C4-2B (cell line): ENCODE data around the gene NR1H4.

ENCODE experiments used
- ZFX ChIP-seq: fragments of 450-650 bp; IDR thresholded peaks from 2 replicates; pipeline ENCODE4 v1.6.1; 2017
- TF ChIP-seq, protein P1 (sequence below): fragments of 450-650 bp; conservative IDR thresholded peaks from 2 replicates; pipeline ENCODE4 v1.5.1; 2017; ENCODE audit warnings: mild to moderate bottlenecking

DNA sequence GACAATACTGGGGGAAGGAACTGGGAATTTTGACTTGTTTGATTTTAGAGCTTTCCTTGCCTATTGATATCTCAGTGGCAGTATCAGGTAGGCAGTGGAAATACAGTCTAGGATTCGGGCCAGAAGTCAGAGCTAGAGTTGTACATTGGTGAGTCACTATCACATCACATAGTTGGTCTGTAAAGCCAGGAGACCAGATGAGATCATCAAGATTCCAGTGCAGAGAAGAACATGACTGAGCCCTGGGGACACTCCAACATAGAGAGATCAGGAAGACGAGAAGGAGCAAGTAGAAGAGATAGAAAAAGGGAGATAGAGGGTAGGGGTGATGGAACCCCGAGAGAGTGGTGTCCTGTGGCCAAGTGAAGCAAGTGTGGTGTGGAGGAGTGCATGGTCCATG lies 46.6 kb upstream of the NR1H4 start:
- TF ChIP-seq, protein P1, sequence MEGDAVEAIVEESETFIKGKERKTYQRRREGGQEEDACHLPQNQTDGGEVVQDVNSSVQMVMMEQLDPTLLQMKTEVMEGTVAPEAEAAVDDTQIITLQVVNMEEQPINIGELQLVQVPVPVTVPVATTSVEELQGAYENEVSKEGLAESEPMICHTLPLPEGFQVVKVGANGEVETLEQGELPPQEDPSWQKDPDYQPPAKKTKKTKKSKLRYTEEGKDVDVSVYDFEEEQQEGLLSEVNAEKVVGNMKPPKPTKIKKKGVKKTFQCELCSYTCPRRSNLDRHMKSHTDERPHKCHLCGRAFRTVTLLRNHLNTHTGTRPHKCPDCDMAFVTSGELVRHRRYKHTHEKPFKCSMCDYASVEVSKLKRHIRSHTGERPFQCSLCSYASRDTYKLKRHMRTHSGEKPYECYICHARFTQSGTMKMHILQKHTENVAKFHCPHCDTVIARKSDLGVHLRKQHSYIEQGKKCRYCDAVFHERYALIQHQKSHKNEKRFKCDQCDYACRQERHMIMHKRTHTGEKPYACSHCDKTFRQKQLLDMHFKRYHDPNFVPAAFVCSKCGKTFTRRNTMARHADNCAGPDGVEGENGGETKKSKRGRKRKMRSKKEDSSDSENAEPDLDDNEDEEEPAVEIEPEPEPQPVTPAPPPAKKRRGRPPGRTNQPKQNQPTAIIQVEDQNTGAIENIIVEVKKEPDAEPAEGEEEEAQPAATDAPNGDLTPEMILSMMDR = no peak
- TF ChIP-seq ZFX = no peak
